ENCODE measurements around the gene SCARB1.

SCARB1 gene

DNA sequence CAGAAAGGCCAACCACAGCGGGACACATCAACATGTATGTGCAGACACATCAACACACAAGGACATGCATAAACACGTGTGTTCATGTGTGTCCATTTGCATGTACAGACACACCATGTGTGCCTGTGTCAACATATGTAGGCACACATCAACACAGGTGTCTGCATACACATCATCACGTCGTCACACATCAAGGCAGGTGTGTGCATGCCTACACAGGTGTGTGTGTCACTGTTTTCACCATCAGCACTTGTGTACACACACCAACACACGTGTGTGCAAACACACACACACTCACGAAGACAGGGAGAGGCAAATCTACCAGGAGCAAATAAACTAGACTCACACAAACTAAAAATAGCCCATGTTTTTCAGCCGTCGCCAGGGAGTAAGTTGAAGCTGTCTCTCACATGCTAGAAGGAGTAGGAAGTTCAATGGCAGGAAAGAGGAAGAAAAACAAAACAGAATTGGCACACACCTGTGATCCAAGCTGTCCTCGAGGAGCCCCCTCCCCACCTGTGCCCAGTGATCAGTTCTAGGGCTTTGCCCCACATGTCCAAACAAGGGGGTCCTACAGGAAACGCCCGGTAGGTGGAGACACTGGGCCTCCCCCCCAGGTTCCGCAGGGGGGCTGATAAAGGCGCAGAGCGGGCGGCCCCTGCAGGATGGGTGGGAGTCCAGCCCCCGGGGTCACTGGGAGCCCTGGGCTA lies 7.4 kb downstream of the SCARB1 start:
- H3K36me3 ChIP-seq (ENCODE audit: insufficient read depth, low read length): no peaks in the 10 kb centered on the region
- peaks cover 15% of the 10 kb centered on the region for H3K4me1 ChIP-seq (ENCODE audit: insufficient read depth, low read length)
- no peaks in the 10 kb centered on the region for H3K9me3 ChIP-seq (ENCODE audit: low read length)
- no peaks in the 10 kb centered on the region for H3K27me3 ChIP-seq (ENCODE audit: control insufficient read depth in 1 of 2, insufficient read depth in 2 of 2, low read length in 2 of 2)
- H3K27ac ChIP-seq (ENCODE audit: low read depth, low read length): no peak overlapping the region
- peak overlapping the region in 1 of 2 donors; percentile 32 for H3K4me3 ChIP-seq (ENCODE audit: low read depth in 1 of 2, low read length in 2 of 2)
- H3K9ac ChIP-seq (ENCODE audit: low read length): no peak overlapping the region

DNA sequence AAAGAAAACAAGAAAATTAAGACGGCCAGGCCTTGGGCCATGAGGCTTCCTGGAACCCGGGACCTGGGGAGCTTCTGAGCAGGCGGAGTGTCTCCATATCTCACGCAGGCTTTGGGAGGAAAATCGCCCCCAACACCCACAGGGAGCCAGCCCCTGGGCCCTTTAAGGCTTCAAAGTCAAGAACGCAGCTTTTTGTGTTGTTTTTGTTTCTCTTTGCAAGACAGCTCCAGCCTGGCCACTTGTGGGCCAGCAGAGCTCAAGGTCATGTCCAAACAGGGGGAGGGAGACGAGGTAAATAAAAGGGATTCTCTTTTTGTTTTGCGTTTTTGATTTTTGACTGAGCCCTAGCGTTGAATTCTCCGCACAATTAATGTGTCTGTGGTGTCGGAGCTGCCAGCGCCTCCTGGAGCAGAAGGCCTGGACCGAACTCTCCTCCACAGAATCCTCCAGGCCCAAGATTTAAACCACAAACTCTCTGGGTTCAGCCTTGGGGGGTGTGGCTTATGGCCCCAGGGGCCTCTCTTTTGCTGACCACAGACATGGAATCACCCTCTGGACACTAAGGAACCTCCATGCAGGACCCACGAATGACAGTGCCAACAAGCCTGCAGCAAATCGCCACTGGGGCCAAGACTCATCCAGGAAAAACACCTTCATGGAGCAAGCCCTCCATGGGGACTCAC lies 8.2 kb downstream of the SCARB1 start:
- no peak overlapping the region for H3K27ac ChIP-seq (ENCODE audit: low read depth, low read length)

DNA sequence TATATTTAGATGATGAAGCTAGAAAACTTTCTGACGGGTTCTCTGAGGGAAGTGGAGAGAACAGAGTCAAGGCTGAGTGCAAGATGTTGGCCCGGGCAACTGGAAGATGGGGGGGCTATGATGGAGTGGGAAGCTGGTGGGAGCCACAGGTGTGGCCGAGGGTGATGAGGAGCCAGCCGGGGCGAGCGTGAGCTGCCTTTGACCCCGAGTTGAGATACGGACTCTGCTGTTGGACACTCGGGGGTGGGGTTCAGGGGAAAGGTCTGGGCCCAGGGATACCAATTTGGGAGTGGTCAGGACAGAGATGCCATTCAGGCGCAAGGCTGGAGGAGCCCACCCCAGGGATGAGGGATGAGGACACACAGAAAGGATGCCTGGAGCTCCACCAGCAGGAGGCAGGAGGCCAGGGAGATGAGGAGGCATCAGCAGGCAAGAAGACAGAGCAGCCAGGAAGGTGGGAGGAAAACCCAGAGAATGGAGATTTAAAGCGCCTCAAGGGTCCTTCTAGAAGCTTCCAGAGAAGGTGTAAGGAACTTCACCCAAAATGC lies 9.0 kb downstream of the SCARB1 start:
- H3K4me1 ChIP-seq (ENCODE audit: insufficient read depth, low read length): peaks cover 15% of the 10 kb centered on the region
- no peaks in the 10 kb centered on the region for H3K9me3 ChIP-seq (ENCODE audit: low read length)
- H3K9ac ChIP-seq (ENCODE audit: low read length): no peak overlapping the region
- no peaks in the 10 kb centered on the region for H3K36me3 ChIP-seq (ENCODE audit: insufficient read depth, low read length)
- no peak overlapping the region for H3K4me3 ChIP-seq (ENCODE audit: low read depth in 1 of 2, low read length in 2 of 2)
- no peaks in the 10 kb centered on the region for H3K27me3 ChIP-seq (ENCODE audit: control insufficient read depth in 1 of 2, insufficient read depth in 2 of 2, low read length in 2 of 2)
- no peak overlapping the region for H3K27ac ChIP-seq (ENCODE audit: low read depth, low read length)

More for the DNA sequence above, 8.2 kb downstream of the SCARB1 start:
- no peaks in the 10 kb centered on the region for H3K27me3 ChIP-seq (ENCODE audit: control insufficient read depth in 1 of 2, insufficient read depth in 2 of 2, low read length in 2 of 2)
- H3K9ac ChIP-seq (ENCODE audit: low read length): no peak overlapping the region
- no peak overlapping the region for H3K4me3 ChIP-seq (ENCODE audit: low read depth in 1 of 2, low read length in 2 of 2)
- no peaks in the 10 kb centered on the region for H3K9me3 ChIP-seq (ENCODE audit: low read length)
- H3K36me3 ChIP-seq (ENCODE audit: insufficient read depth, low read length): no peaks in the 10 kb centered on the region
- peaks cover 15% of the 10 kb centered on the region for H3K4me1 ChIP-seq (ENCODE audit: insufficient read depth, low read length)

DNA sequence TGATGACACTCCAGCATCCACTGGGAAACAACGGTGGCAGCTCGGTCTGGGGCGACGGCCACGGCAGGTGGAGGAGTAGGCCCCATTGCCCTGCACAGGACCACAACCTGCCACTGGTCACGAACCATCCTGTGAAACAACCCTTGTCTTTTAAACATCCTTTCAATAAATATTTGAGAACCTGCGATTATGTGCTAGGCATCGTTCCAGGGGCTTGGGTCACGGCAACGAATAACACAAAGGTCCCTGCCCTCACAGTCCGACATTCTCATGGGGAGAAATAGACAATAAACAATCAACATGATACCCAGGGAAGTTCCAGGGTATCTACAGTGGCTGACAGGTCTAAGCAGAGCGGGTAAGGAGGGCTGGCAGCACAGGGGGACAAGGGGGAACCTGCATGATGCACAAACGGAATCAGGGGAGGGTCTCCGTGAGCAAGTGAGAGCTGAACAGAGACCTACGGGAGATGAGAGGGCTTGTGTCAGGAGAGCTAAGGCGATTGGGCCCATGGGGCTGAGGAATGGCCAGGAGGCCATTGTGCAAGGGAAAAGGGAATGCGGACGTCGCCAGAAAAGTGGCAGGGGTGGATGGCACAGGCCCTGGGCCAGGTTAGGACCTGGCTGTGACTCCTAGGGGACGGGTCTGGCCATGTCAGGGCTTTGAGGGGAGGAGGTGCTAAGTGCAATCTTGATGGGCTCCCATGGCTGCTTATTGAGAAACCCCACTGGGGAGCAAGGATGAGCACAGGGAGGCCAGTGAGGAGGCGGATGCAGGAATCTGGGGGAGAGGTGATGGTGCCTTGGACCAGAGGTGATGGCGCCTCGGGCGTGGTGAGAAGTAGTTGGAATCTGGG lies 9.7 kb downstream of the SCARB1 start:
- Histone ChIP-seq H3K27ac (ENCODE audit: low read depth, low read length) (no peak overlapping the region), H3K36me3 (ENCODE audit: insufficient read depth, low read length) (no peaks in the 10 kb centered on the region), H3K27me3 (ENCODE audit: control insufficient read depth in 1 of 2, insufficient read depth in 2 of 2, low read length in 2 of 2) (no peaks in the 10 kb centered on the region), H3K4me1 (ENCODE audit: insufficient read depth, low read length) (peaks cover 15% of the 10 kb centered on the region), H3K4me3 (ENCODE audit: low read depth in 1 of 2, low read length in 2 of 2) (no peak overlapping the region), H3K9ac (ENCODE audit: low read length) (no peak overlapping the region), H3K9me3 (ENCODE audit: low read length) (no peaks in the 10 kb centered on the region)

DNA sequence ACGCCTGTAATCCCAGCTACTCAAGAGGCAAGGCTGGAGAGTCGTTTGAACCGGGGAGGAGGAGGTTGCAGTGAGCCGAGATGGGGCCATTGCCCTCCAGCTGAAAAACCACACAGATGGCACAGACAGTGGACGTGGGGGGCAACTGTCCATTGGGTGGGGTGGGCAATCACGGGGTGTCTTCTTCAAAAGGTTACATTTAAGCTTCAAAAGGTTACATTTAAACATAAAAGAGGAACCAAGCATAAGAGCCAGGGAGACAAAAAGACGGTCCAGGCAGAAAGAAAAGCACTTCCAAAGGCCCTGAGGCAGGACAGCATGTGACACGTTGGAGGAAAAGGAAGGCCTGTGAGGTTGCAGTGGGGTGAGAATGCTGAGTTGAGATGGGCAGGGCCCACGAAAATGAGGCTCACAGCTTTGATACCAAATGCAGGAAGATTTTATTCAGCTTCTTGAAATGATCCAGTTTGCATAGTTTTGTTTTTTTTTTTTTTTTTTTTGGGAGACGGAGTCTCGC lies 10.7 kb downstream of the SCARB1 start:
- no peak overlapping the region for H3K4me3 ChIP-seq (ENCODE audit: low read depth in 1 of 2, low read length in 2 of 2)
- no peak overlapping the region for H3K9ac ChIP-seq (ENCODE audit: low read length)
- H3K36me3 ChIP-seq (ENCODE audit: insufficient read depth, low read length): no peaks in the 10 kb centered on the region
- no peaks in the 10 kb centered on the region for H3K27me3 ChIP-seq (ENCODE audit: control insufficient read depth in 1 of 2, insufficient read depth in 2 of 2, low read length in 2 of 2)
- H3K27ac ChIP-seq (ENCODE audit: low read depth, low read length): no peak overlapping the region
- H3K9me3 ChIP-seq (ENCODE audit: low read length): no peaks in the 10 kb centered on the region
- H3K4me1 ChIP-seq (ENCODE audit: insufficient read depth, low read length): peaks cover 15% of the 10 kb centered on the region

DNA sequence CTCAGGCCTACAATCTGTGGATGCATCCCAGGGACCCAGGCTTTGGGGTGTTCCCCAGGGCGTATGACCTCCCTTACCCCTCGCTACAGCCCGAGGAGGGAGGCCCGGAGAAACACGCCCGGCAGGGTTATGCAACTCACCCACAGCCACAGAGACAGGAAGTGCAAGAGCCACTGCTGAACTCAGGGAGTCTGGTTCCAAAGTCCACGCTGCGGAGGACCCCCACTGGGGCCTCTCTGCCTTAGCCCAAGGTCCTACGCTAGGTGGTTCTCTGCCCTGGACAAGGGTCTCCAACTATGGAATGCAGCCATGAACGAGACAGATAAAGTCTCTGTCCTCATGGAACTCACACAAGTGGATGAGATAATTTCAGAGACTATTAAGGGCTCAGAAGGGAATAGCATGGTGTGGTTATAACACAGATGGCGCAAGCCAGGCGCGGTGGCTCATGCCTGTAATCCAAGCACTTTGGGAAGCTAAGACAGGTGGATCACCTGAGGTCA lies 11.3 kb downstream of the SCARB1 start:
- Histone ChIP-seq H3K4me1 (ENCODE audit: insufficient read depth, low read length) (peaks cover 15% of the 10 kb centered on the region), H3K27me3 (ENCODE audit: control insufficient read depth in 1 of 2, insufficient read depth in 2 of 2, low read length in 2 of 2) (no peaks in the 10 kb centered on the region), H3K4me3 (ENCODE audit: low read depth in 1 of 2, low read length in 2 of 2) (no peak overlapping the region), H3K9ac (ENCODE audit: low read length) (no peak overlapping the region), H3K27ac (ENCODE audit: low read depth, low read length) (no peak overlapping the region), H3K9me3 (ENCODE audit: low read length) (no peaks in the 10 kb centered on the region), H3K36me3 (ENCODE audit: insufficient read depth, low read length) (no peaks in the 10 kb centered on the region)

DNA sequence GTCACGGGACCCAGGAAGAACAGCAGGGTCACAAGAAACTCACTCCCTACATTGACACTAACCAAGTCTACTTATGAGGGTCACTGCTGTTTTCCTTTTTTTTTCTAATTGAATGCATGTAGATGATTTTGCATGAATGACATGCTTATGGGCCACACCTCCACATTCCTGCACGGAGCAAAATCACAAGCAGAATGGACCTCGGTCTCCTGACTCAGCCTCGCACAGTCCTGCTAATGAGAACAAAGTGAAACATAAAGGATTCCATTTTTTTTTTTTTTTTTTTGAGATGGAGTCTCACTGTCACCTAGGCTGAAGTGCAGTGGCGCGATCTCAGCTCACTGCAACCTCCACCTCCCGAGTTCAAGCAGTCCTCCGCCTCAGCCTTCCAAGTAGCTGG lies 12.3 kb downstream of the SCARB1 start:
- H3K9ac ChIP-seq (ENCODE audit: low read length): no peak overlapping the region
- H3K36me3 ChIP-seq (ENCODE audit: insufficient read depth, low read length): no peaks in the 10 kb centered on the region
- H3K27ac ChIP-seq (ENCODE audit: low read depth, low read length): no peak overlapping the region
- peaks cover 16% of the 10 kb centered on the region for H3K4me1 ChIP-seq (ENCODE audit: insufficient read depth, low read length)
- H3K27me3 ChIP-seq (ENCODE audit: control insufficient read depth in 1 of 2, insufficient read depth in 2 of 2, low read length in 2 of 2): no peaks in the 10 kb centered on the region
- H3K9me3 ChIP-seq (ENCODE audit: low read length): no peaks in the 10 kb centered on the region
- no peak overlapping the region for H3K4me3 ChIP-seq (ENCODE audit: low read depth in 1 of 2, low read length in 2 of 2)

DNA sequence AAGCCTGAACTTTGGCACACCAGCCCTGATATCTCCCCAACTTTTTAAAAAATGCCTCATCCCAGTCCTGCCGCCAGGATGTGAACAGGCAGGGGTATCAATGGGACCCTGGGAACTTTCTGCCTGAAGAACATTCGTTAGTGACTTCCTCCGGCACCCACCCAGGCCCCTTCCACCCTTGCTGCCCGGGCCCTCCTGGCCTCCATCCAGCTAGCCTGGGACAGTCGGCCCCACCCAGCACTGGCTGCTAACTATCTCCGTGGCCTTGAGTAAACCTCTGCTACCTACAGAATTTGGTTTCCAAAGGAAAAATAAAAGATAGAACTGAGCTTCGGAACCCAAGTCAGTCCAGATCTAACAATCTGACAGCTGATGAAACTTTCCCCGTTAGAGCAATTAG lies 14.3 kb downstream of the SCARB1 start:
- H3K4me1 ChIP-seq (ENCODE audit: insufficient read depth, low read length): peaks cover 8% of the 10 kb centered on the region
- H3K36me3 ChIP-seq (ENCODE audit: insufficient read depth, low read length): no peaks in the 10 kb centered on the region
- H3K9ac ChIP-seq (ENCODE audit: low read length): no peak overlapping the region
- H3K4me3 ChIP-seq (ENCODE audit: low read depth in 1 of 2, low read length in 2 of 2): no peak overlapping the region
- H3K27me3 ChIP-seq (ENCODE audit: control insufficient read depth in 1 of 2, insufficient read depth in 2 of 2, low read length in 2 of 2): no peaks in the 10 kb centered on the region
- no peaks in the 10 kb centered on the region for H3K9me3 ChIP-seq (ENCODE audit: low read length)
- no peak overlapping the region for H3K27ac ChIP-seq (ENCODE audit: low read depth, low read length)

DNA sequence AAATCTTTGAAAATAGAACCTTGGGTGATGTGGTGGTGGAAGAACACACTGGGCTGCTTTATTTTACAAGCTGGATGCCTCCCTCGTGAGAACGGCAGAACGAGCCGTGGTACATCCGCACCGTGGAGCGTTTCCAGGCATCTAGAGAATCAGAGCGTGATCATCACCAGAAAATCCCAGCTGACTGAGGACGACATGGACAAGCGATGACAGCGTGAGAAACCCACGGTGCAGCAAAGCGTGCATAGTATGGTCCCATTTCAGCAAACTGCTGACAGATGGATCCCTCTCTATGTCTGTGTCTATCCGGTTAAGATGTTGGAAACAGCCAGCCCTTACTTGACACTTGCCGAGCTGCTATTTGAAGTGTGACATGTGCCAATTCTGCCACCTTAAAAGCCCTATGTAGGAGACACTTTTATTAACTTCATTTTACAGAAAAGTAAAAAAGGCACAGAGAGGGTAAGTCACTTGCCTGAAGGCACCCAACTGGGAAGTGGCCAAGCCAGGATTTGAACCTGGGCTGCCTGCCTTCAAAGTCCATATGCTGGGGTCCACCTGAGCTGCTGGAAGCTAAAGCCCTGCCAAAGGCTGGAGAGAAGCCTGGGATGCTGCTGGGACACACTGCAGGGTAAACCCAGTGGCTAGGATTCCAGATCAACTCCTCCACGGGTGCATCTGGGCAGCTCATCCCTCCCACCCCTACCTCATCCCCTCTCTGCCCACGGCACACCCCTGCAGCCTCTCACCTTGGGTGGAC lies 14.9 kb downstream of the SCARB1 start:
- no peak overlapping the region for H3K4me3 ChIP-seq (ENCODE audit: low read depth in 1 of 2, low read length in 2 of 2)

DNA sequence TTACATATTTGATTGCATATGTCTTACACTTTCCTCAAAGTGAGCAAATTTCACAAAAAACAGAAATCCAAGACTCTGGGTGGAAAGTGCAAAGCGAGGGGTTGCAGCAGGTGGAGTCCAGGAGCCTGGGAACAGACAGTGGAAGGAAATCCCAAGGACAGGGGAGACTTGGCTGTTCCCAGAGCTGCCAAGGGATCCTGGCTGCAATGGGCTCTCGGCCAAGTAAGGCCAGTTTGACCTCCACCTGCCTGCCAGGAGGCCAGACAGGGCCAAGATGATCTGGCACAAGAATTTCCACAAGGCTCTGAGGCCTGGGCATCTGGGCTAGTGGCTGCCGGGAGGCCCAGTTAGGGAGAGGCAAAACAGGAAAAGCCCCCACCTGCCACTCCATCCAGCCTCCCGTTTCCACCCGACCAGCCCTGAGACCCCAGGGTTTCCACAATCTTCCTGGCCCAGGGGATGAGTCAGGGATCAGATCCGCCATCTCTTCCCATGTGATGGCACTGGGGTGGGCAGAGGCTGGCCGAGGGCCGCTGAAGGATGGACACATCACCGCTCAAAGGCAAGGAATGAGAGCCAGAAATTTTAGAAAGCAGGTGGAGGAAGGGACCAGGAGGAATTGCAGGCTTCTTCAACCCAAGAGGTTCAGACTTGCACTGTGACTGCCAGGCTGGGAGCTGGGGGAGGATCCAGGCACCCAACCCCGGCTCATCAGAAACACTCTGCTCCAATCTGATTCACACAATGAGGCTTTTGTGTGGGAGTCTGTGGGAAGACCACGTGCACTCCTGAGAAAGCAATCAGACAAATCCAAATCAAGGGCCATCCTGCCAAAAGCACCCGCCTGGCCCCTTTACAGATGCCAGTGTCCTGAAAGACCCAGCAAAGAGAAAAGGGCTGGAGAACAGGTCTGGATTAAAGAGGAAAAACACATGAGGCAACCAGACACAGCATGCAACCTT lies 16.3 kb downstream of the SCARB1 start:
- Histone ChIP-seq H3K27me3 (ENCODE audit: control insufficient read depth in 1 of 2, insufficient read depth in 2 of 2, low read length in 2 of 2) (no peaks in the 10 kb centered on the region), H3K4me3 (ENCODE audit: low read depth in 1 of 2, low read length in 2 of 2) (no peak overlapping the region), H3K4me1 (ENCODE audit: insufficient read depth, low read length) (peaks cover 13% of the 10 kb centered on the region), H3K9me3 (ENCODE audit: low read length) (no peaks in the 10 kb centered on the region), H3K36me3 (ENCODE audit: insufficient read depth, low read length) (no peaks in the 10 kb centered on the region), H3K9ac (ENCODE audit: low read length) (no peak overlapping the region), H3K27ac (ENCODE audit: low read depth, low read length) (no peak overlapping the region)

More for the DNA sequence above, 14.9 kb downstream of the SCARB1 start:
- Histone ChIP-seq H3K36me3 (ENCODE audit: insufficient read depth, low read length) (no peaks in the 10 kb centered on the region), H3K4me1 (ENCODE audit: insufficient read depth, low read length) (peaks cover 8% of the 10 kb centered on the region), H3K27ac (ENCODE audit: low read depth, low read length) (no peak overlapping the region), H3K27me3 (ENCODE audit: control insufficient read depth in 1 of 2, insufficient read depth in 2 of 2, low read length in 2 of 2) (no peaks in the 10 kb centered on the region), H3K9ac (ENCODE audit: low read length) (no peak overlapping the region), H3K9me3 (ENCODE audit: low read length) (no peaks in the 10 kb centered on the region)

All from muscle layer of colon (tissue), 2 donors.